Small intestine (tissue), 7 donors: ENCODE measurements around the gene AATF. TPM values are rescaled to one million over a fixed set of nuclear protein-coding genes. Genes with fewer than 3 reads are reported as not detected.

Experiments used
- DNase-seq, 2 donors: peaks; one replicate each; pipeline versions ENCODE4 v3.0.0 to v3.0.0-alpha.2; 2013
- FAIRE-seq: peaks from 2 replicates; lab custom pipeline; 2012; peaks lifted over from hg19 to GRCh38; lab: Jason Lieb, UNC
- H3K27ac ChIP-seq, 3 donors: one replicate each; pipeline ENCODE4 v1.5.1; 2013; ENCODE audit warnings: low read length in 2 of 3, mild to moderate bottlenecking in 2 of 3, control low read depth in 1 of 3, inconsistent platforms in 1 of 3, low read depth in 1 of 3, moderate library complexity in 1 of 3
- H3K27me3 ChIP-seq, 3 donors: one replicate each; pipeline ENCODE4 v1.6.1; 2013; ENCODE audit warnings: low read length in 3 of 3, inconsistent platforms in 1 of 3; ENCODE audit not compliant: control insufficient read depth in 3 of 3, insufficient read depth in 3 of 3
- H3K36me3 ChIP-seq, 3 donors: one replicate each; pipeline ENCODE4 v1.6.1; 2013; ENCODE audit warnings: low read length in 3 of 3, inconsistent platforms in 1 of 3, low read depth in 1 of 3, mild to moderate bottlenecking in 1 of 3, moderate library complexity in 1 of 3; ENCODE audit not compliant: control insufficient read depth in 3 of 3, insufficient read depth in 2 of 3
- H3K4me1 ChIP-seq, 3 donors: one replicate each; pipeline ENCODE4 v1.6.1; 2013; ENCODE audit warnings: low read length in 2 of 3, inconsistent platforms in 1 of 3, low read depth in 1 of 3, mild to moderate bottlenecking in 1 of 3, moderate library complexity in 1 of 3; ENCODE audit not compliant: control insufficient read depth in 3 of 3, insufficient read depth in 2 of 3
- H3K4me3 ChIP-seq, 3 donors: one replicate each; pipeline ENCODE4 v1.5.1; 2013; ENCODE audit warnings: low read length in 3 of 3, control low read depth in 1 of 3, inconsistent platforms in 1 of 3, low read depth in 1 of 3, mild to moderate bottlenecking in 1 of 3, moderate library complexity in 1 of 3
- H3K9me3 ChIP-seq, 2 donors: one replicate each; pipeline ENCODE4 v1.6.1; 2013; ENCODE audit warnings: low read depth in 1 of 2, low read length in 1 of 2; ENCODE audit not compliant: control insufficient read depth in 2 of 2, insufficient read depth in 1 of 2
- WGBS, 3 donors: extraction: QIAGEN DNeasy Blood & Tissue Kit; methylation state at CpG; one replicate each; pipeline ENCODE4 v1.1.7; 2013; 5-methylcytosine and 5-hydroxymethylcytosine counted together
- polyA plus RNA-seq, 4 donors: library from polyadenylated mRNA; stranded (reverse) in 3 of 4; unstranded in 1 of 4; fragments of 200-250 nt in 3 of 4; fragments of 120-200 nt in 1 of 4; gene quantifications; one replicate each; pipeline versions ENCODE4 v1.2.1 to v1.2.3, GENCODE V29; 2013
- donor health status: healthy with polysubstance abuse.
- donor health status: control.
- donor health status: control.
- donor health status: Bipolar disorder and iron deficiency.
- donor health status: healthy.

AATF gene
- polyA plus RNA-seq, 4 donors = 33.2 to 50.5 (median 36.0) TPM

- Histone ChIP-seq H3K36me3 (peaks cover 2 to 13% (median 9%) of the 10 kb centered on the region in 3 donors), H3K27ac (no peak overlapping the region), H3K4me1 (no peaks in the 10 kb centered on the region), H3K9me3 (no peaks in the 10 kb centered on the region), H3K27me3 (no peaks in the 10 kb centered on the region), H3K4me3 (no peak overlapping the region)
- FAIRE-seq (no peak), DNase-seq (peak in 1 of 2 donors; percentile 9)
- 76 to 81% (median 78%) methylated on average over 8 of the region's 8 CpGs for WGBS, 3 donors
These were observed 76.5 kb downstream of the AATF start for GRCh38 chr17:37025238-37025637.

- Histone ChIP-seq H3K27me3 (no peaks in the 10 kb centered on the region), H3K4me3 (no peak overlapping the region), H3K9me3 (no peaks in the 10 kb centered on the region), H3K36me3 (peaks cover 2 to 13% (median 9%) of the 10 kb centered on the region in 3 donors), H3K27ac (no peak overlapping the region), H3K4me1 (no peaks in the 10 kb centered on the region)
- FAIRE-seq (no peak), DNase-seq (no peak)
- whole genome bisulfite sequencing, 3 donors = 75 to 78% (median 76%) methylated on average over 2 of the region's 2 CpGs
These were observed 77.2 kb downstream of the AATF start for GRCh38 chr17:37025847-37026530.

GRCh38 chr17:37026531-37026869, 77.7 kb downstream of the AATF start:
- Histone ChIP-seq H3K36me3 (peaks cover 2 to 13% (median 9%) of the 10 kb centered on the region in 3 donors), H3K27me3 (no peaks in the 10 kb centered on the region), H3K9me3 (no peaks in the 10 kb centered on the region), H3K27ac (no peak overlapping the region), H3K4me3 (no peak overlapping the region), H3K4me1 (no peaks in the 10 kb centered on the region)
- DNase-seq = no peak
- no peak for FAIRE-seq
- 66 to 79% (median 73%) methylated on average over 1 of the region's 1 CpG for WGBS, 3 donors

GRCh38 chr17:37028040-37028439, 79.3 kb downstream of the AATF start:
- Histone ChIP-seq H3K27ac (no peak overlapping the region), H3K27me3 (no peaks in the 10 kb centered on the region), H3K36me3 (peaks cover 2 to 16% (median 11%) of the 10 kb centered on the region in 3 donors), H3K4me3 (no peak overlapping the region), H3K4me1 (no peaks in the 10 kb centered on the region), H3K9me3 (peaks cover 0 to 2% of the 10 kb centered on the region in 2 donors)
- FAIRE-seq (no peak), DNase-seq (no peak)
- 87 to 99% (median 97%) methylated on average over 4 of the region's 4 CpGs for WGBS, 3 donors

- WGBS, 3 donors = 63 to 90% (median 77%) methylated on average over 4 of the region's 4 CpGs
- Histone ChIP-seq H3K4me3 (no peak overlapping the region), H3K4me1 (no peaks in the 10 kb centered on the region), H3K27me3 (no peaks in the 10 kb centered on the region), H3K9me3 (peaks cover 0 to 2% of the 10 kb centered on the region in 2 donors), H3K27ac (no peak overlapping the region), H3K36me3 (peaks cover 0 to 14% (median 6%) of the 10 kb centered on the region in 3 donors)
- FAIRE-seq = no peak
- DNase-seq = peak in 1 of 2 donors; percentile 40
These were observed 82.8 kb downstream of the AATF start for GRCh38 chr17:37031493-37032083.

- Histone ChIP-seq H3K4me3 (no peak overlapping the region), H3K27me3 (no peaks in the 10 kb centered on the region), H3K36me3 (peaks cover 5 to 9% (median 8%) of the 10 kb centered on the region in 3 donors), H3K9me3 (no peaks in the 10 kb centered on the region), H3K4me1 (no peaks in the 10 kb centered on the region), H3K27ac (no peak overlapping the region)
- DNase-seq (no peak), FAIRE-seq (no peak)
- 87 to 95% (median 91%) methylated on average over 5 of the region's 5 CpGs for WGBS, 3 donors
These were observed 88.9 kb downstream of the AATF start for GRCh38 chr17:37037590-37038155.

- Histone ChIP-seq H3K27me3 (no peaks in the 10 kb centered on the region), H3K4me1 (no peaks in the 10 kb centered on the region), H3K27ac (no peak overlapping the region), H3K9me3 (no peaks in the 10 kb centered on the region), H3K4me3 (no peak overlapping the region), H3K36me3 (peaks cover 5 to 9% (median 8%) of the 10 kb centered on the region in 3 donors)
- 68 to 74% (median 73%) methylated on average over 6 of the region's 6 CpGs for WGBS, 3 donors
- FAIRE-seq = no peak
- DNase-seq = no peak
These were observed 90.5 kb downstream of the AATF start for GRCh38 chr17:37039269-37039668.

GRCh38 chr17:37041932-37042331, 93.2 kb downstream of the AATF start:
- no peaks in the 10 kb centered on the region for H3K4me1 ChIP-seq
- FAIRE-seq (no peak), DNase-seq (no peak)
- H3K27ac ChIP-seq = no peak overlapping the region
- no peaks in the 10 kb centered on the region for H3K27me3 ChIP-seq
- peaks cover 3 to 16% (median 11%) of the 10 kb centered on the region in 3 donors for H3K36me3 ChIP-seq
- no peaks in the 10 kb centered on the region for H3K9me3 ChIP-seq
- no peak overlapping the region for H3K4me3 ChIP-seq
